ENCODE results near the gene MITF. TPM values are rescaled to one million over a fixed set of nuclear protein-coding genes. Genes with fewer than 3 reads are reported as not detected.

MITF gene
- total RNA-seq, 1 experiment from 2014 or later, result 3.3 TPM

GRCh38 chr3:69724722-69725435, 14.4 kb upstream of the MITF start:
- DNase-seq (ENCODE audit: extremely low read depth, low read depth), result no peak

- no peak for DNase-seq (ENCODE audit: extremely low read depth, low read depth)
Measured at GRCh38 chr3:69725994-69726571, 13.2 kb upstream of the MITF start.

- DNase-seq (ENCODE audit: extremely low read depth, low read depth), result no peak
Measured at GRCh38 chr3:69729147-69729919, 9.9 kb upstream of the MITF start.

- DNase-seq (ENCODE audit: extremely low read depth, low read depth), result no peak
Measured at GRCh38 chr3:69731080-69731479, 8.2 kb upstream of the MITF start.

- DNase-seq (ENCODE audit: extremely low read depth, low read depth), result no peak
Measured at GRCh38 chr3:69735893-69736292, 3.4 kb upstream of the MITF start.

- no peak for DNase-seq (ENCODE audit: extremely low read depth, low read depth)
Measured at GRCh38 chr3:69737392-69737791, 1.9 kb upstream of the MITF start.

GRCh38 chr3:69738315-69738714, 949 bp upstream of the MITF start:
- no peak for DNase-seq (ENCODE audit: extremely low read depth, low read depth)

- DNase-seq (ENCODE audit: extremely low read depth, low read depth), result no peak
Measured at GRCh38 chr3:69738859-69739203, 433 bp upstream of the MITF start.

GRCh38 chr3:69740103-69741021, 1.1 kb downstream of the MITF start:
- no peak for DNase-seq (ENCODE audit: extremely low read depth, low read depth)

- no peak for DNase-seq (ENCODE audit: extremely low read depth, low read depth)
Measured at GRCh38 chr3:69741032-69741767, 1.9 kb downstream of the MITF start.

GRCh38 chr3:69742391-69742790, 3.1 kb downstream of the MITF start:
- no peak for DNase-seq (ENCODE audit: extremely low read depth, low read depth)

- no peak for DNase-seq (ENCODE audit: extremely low read depth, low read depth)
Measured at GRCh38 chr3:69743975-69744906, 5.0 kb downstream of the MITF start.

GRCh38 chr3:69745505-69745904, 6.2 kb downstream of the MITF start:
- no peak for DNase-seq (ENCODE audit: extremely low read depth, low read depth)

- DNase-seq (ENCODE audit: extremely low read depth, low read depth), result no peak
Measured at GRCh38 chr3:69746119-69746518, 6.9 kb downstream of the MITF start.

- no peak for DNase-seq (ENCODE audit: extremely low read depth, low read depth)
Measured at GRCh38 chr3:69747511-69748258, 8.4 kb downstream of the MITF start.

- no peak for DNase-seq (ENCODE audit: extremely low read depth, low read depth)
Measured at GRCh38 chr3:69748503-69748902, 9.2 kb downstream of the MITF start.

- DNase-seq (ENCODE audit: extremely low read depth, low read depth), result no peak
Measured at GRCh38 chr3:69749461-69749860, 10.2 kb downstream of the MITF start.

- DNase-seq (ENCODE audit: extremely low read depth, low read depth), result no peak
Measured at GRCh38 chr3:69750549-69750948, 11.3 kb downstream of the MITF start.
